ENCODE results near the gene FHIT.

The FHIT gene

DNA sequence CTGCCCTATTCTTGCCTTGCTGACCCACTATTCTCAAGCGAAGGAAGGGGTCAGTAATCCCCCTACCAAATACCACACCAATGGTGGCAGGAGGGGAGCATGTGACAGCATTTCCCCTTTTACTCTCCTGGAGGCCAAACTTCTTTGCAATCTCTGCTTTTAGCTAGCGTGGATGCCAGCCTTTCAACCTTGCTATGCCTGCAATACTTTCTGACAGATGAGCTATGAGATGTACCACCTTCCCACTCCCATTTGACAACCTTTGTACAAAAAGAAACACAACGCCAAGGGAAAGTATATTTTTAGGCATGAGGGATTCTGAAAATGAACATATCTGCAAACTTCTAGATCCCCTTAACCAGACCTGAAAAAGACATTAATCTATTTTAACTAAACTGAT is 302.1 kb downstream of the FHIT start:
- no peaks in the 10 kb centered on the region for H3K36me3 Mint-ChIP-seq (ENCODE audit: low read depth)
- TF ChIP-seq, protein P1, sequence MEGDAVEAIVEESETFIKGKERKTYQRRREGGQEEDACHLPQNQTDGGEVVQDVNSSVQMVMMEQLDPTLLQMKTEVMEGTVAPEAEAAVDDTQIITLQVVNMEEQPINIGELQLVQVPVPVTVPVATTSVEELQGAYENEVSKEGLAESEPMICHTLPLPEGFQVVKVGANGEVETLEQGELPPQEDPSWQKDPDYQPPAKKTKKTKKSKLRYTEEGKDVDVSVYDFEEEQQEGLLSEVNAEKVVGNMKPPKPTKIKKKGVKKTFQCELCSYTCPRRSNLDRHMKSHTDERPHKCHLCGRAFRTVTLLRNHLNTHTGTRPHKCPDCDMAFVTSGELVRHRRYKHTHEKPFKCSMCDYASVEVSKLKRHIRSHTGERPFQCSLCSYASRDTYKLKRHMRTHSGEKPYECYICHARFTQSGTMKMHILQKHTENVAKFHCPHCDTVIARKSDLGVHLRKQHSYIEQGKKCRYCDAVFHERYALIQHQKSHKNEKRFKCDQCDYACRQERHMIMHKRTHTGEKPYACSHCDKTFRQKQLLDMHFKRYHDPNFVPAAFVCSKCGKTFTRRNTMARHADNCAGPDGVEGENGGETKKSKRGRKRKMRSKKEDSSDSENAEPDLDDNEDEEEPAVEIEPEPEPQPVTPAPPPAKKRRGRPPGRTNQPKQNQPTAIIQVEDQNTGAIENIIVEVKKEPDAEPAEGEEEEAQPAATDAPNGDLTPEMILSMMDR (IDR thresholded peaks at IDR 0.05; ENCODE audit: unreplicated experiment in 3 of 3) = no peak
- H3K4me3 Mint-ChIP-seq = no peak overlapping the region
- no peaks in the 10 kb centered on the region for H3K27me3 Mint-ChIP-seq (ENCODE audit: low read depth)
- no peaks in the 10 kb centered on the region for H3K9me3 Mint-ChIP-seq
- peaks cover 20% of the 10 kb centered on the region for H3K4me1 Mint-ChIP-seq
- H3K27ac Mint-ChIP-seq = no peak overlapping the region

DNA sequence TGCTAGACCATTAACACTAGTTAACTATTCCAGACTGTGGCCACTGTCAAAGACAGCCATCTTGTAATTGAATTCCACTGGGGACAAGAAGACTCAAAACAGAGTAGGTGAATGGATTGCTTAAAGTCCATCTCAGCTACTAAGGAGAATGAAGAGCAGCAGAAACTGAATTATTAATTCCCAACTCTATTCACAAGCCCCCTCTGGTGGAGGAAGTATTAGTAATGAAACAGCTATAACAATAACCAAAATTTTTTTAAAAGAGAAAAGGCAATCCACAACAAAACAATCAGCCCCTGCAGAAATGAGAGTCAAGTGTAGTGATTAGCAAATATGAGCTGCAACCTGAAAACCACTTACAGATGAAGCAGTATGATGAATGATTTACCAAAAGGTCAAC is 302.8 kb downstream of the FHIT start:
- TF ChIP-seq, protein P1 (IDR thresholded peaks at IDR 0.05; ENCODE audit: unreplicated experiment in 3 of 3) = peak; percentile 17 to 39 (median 35)
- H3K4me3 Mint-ChIP-seq = no peak overlapping the region
- H3K9me3 Mint-ChIP-seq = no peaks in the 10 kb centered on the region
- no peaks in the 10 kb centered on the region for H3K27me3 Mint-ChIP-seq (ENCODE audit: low read depth)
- H3K36me3 Mint-ChIP-seq (ENCODE audit: low read depth) = no peaks in the 10 kb centered on the region
- peak overlapping the region in 1 of 3 experiments; percentile 21 for H3K27ac Mint-ChIP-seq
- peaks cover 13% of the 10 kb centered on the region for H3K4me1 Mint-ChIP-seq

- Mint-ChIP-seq H3K9me3 (peaks cover 3% of the 10 kb centered on the region), H3K4me1 (no peaks in the 10 kb centered on the region), H3K4me3 (no peak overlapping the region), H3K36me3 (ENCODE audit: low read depth) (no peaks in the 10 kb centered on the region), H3K27me3 (ENCODE audit: low read depth) (peaks cover 20% of the 10 kb centered on the region), H3K27ac (no peak overlapping the region)
- TF ChIP-seq, protein P1 (IDR thresholded peaks at IDR 0.05; ENCODE audit: unreplicated experiment in 3 of 3) = no peak
These were observed 315.5 kb downstream of the FHIT start for GRCh38 chr3:60935709-60936108.

DNA sequence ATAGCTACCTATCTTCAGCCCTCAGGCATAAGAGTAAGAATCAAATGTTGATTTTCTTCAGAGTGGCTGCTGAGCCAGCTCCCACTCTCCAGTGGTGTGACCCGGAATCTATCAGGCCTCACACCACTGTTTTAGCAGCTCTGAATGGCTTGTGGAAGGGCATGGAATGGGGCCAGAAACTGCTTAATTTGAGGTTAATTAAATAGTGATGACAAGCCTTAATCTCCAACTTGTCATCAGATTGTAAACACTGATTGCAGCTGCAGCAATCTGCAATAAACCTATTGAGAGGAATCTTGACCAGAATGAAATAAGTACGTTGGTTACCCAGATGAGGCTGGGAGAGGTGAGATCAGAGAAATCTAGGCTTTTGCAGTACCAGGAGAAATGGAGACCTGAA is 317.4 kb downstream of the FHIT start:
- Mint-ChIP-seq H3K27me3 (ENCODE audit: low read depth) (peaks cover 20% of the 10 kb centered on the region), H3K27ac (no peak overlapping the region), H3K4me1 (no peaks in the 10 kb centered on the region), H3K36me3 (ENCODE audit: low read depth) (no peaks in the 10 kb centered on the region), H3K9me3 (peaks cover 3% of the 10 kb centered on the region), H3K4me3 (no peak overlapping the region)
- TF ChIP-seq, protein P1 (IDR thresholded peaks at IDR 0.05; ENCODE audit: unreplicated experiment in 3 of 3) = no peak

DNA sequence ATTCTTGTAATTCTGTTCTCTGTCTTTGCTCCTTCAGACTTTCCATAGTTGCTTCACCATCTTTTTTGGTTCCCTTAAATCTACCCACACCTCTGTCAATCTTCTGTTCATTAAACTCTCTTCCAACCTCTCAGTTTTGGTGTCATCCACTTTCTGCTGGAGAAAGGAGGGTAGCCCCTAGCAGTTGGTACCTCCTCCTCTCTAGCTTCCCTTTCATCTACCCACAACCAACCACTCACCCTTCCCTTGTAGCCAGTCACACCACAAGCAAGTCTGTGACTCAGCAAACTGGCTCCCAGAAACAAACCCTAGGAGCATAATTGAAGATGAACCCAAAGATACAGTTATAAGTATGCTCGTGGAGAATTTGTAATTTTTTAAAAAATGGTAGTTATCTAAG is 318.6 kb downstream of the FHIT start:
- TF ChIP-seq, protein P1 (IDR thresholded peaks at IDR 0.05; ENCODE audit: unreplicated experiment in 3 of 3) = no peak
- Mint-ChIP-seq H3K27me3 (ENCODE audit: low read depth) (peaks cover 17% of the 10 kb centered on the region), H3K9me3 (peaks cover 3% of the 10 kb centered on the region), H3K4me1 (no peaks in the 10 kb centered on the region), H3K4me3 (no peak overlapping the region), H3K36me3 (ENCODE audit: low read depth) (no peaks in the 10 kb centered on the region), H3K27ac (no peak overlapping the region)

GRCh38 chr3:60932170-60932569 is 319.1 kb downstream of the FHIT start:
- Mint-ChIP-seq H3K27ac (no peak overlapping the region), H3K9me3 (peaks cover 3% of the 10 kb centered on the region), H3K4me3 (no peak overlapping the region), H3K36me3 (ENCODE audit: low read depth) (no peaks in the 10 kb centered on the region), H3K27me3 (ENCODE audit: low read depth) (peaks cover 15% of the 10 kb centered on the region), H3K4me1 (no peaks in the 10 kb centered on the region)
- TF ChIP-seq, protein P1 (IDR thresholded peaks at IDR 0.05; ENCODE audit: unreplicated experiment in 3 of 3) = no peak

All from nephron (organoid).